ENCODE measurements around the gene NFIB. TPM values are rescaled to one million over a fixed set of nuclear protein-coding genes. Genes with fewer than 3 reads are reported as not detected.

The NFIB gene
- total RNA-seq, 6 experiments from 2014 or later, result 0.69 to 6.2 (median 4.4) TPM

- Mint-ChIP-seq H3K27ac (no peak overlapping the region), H3K9me3 (no peaks in the 10 kb centered on the region), H3K36me3 (ENCODE audit: low read depth) (no peaks in the 10 kb centered on the region), H3K27me3 (ENCODE audit: insufficient read depth) (no peaks in the 10 kb centered on the region), H3K4me1 (ENCODE audit: low read depth) (no peaks in the 10 kb centered on the region), H3K4me3 (no peak overlapping the region)
- no peak for TF ChIP-seq CTCF (IDR thresholded peaks at IDR 0.05)
- DNase-seq, result no peak
These were observed 228.1 kb downstream of the NFIB start for GRCh38 chr9:14085810-14086209.

- H3K9me3 Mint-ChIP-seq, result no peaks in the 10 kb centered on the region
- H3K27me3 Mint-ChIP-seq (ENCODE audit: insufficient read depth), result no peaks in the 10 kb centered on the region
- no peak for DNase-seq
- no peaks in the 10 kb centered on the region for H3K36me3 Mint-ChIP-seq (ENCODE audit: low read depth)
- TF ChIP-seq CTCF (IDR thresholded peaks at IDR 0.05), result no peak
- no peak overlapping the region for H3K4me3 Mint-ChIP-seq
- no peak overlapping the region for H3K27ac Mint-ChIP-seq
- H3K4me1 Mint-ChIP-seq (ENCODE audit: low read depth), result no peaks in the 10 kb centered on the region
These were observed 229.1 kb downstream of the NFIB start for GRCh38 chr9:14084867-14085266.

- no peak overlapping the region for H3K27ac Mint-ChIP-seq
- no peaks in the 10 kb centered on the region for H3K4me1 Mint-ChIP-seq (ENCODE audit: low read depth)
- H3K4me3 Mint-ChIP-seq, result no peak overlapping the region
These were observed 230.6 kb downstream of the NFIB start for GRCh38 chr9:14083366-14083765.

GRCh38 chr9:14082732-14083131, 231.2 kb downstream of the NFIB start:
- Mint-ChIP-seq H3K9me3 (no peaks in the 10 kb centered on the region), H3K27ac (no peak overlapping the region), H3K4me3 (no peak overlapping the region), H3K27me3 (ENCODE audit: insufficient read depth) (no peaks in the 10 kb centered on the region), H3K4me1 (ENCODE audit: low read depth) (no peaks in the 10 kb centered on the region), H3K36me3 (ENCODE audit: low read depth) (no peaks in the 10 kb centered on the region)
- TF ChIP-seq CTCF (IDR thresholded peaks at IDR 0.05), result no peak
- DNase-seq, result no peak

More at GRCh38 chr9:14083366-14083765, 230.6 kb downstream of the NFIB start:
- no peaks in the 10 kb centered on the region for H3K9me3 Mint-ChIP-seq
- no peak for TF ChIP-seq CTCF (IDR thresholded peaks at IDR 0.05)
- no peaks in the 10 kb centered on the region for H3K36me3 Mint-ChIP-seq (ENCODE audit: low read depth)
- DNase-seq, result no peak
- H3K27me3 Mint-ChIP-seq (ENCODE audit: insufficient read depth), result no peaks in the 10 kb centered on the region

- no peak for DNase-seq
- no peaks in the 10 kb centered on the region for H3K27me3 Mint-ChIP-seq (ENCODE audit: insufficient read depth)
- no peaks in the 10 kb centered on the region for H3K9me3 Mint-ChIP-seq
- no peak for TF ChIP-seq CTCF (IDR thresholded peaks at IDR 0.05)
- H3K36me3 Mint-ChIP-seq (ENCODE audit: low read depth), result no peaks in the 10 kb centered on the region
- no peak overlapping the region for H3K4me3 Mint-ChIP-seq
- H3K4me1 Mint-ChIP-seq (ENCODE audit: low read depth), result no peaks in the 10 kb centered on the region
- no peak overlapping the region for H3K27ac Mint-ChIP-seq
These were observed 232.2 kb downstream of the NFIB start for GRCh38 chr9:14081745-14082144.

- Mint-ChIP-seq H3K9me3 (no peaks in the 10 kb centered on the region), H3K36me3 (ENCODE audit: low read depth) (no peaks in the 10 kb centered on the region), H3K27me3 (ENCODE audit: insufficient read depth) (no peaks in the 10 kb centered on the region), H3K4me1 (ENCODE audit: low read depth) (no peaks in the 10 kb centered on the region), H3K4me3 (no peak overlapping the region), H3K27ac (no peak overlapping the region)
- TF ChIP-seq CTCF (IDR thresholded peaks at IDR 0.05), result no peak
- no peak for DNase-seq
These were observed 232.9 kb downstream of the NFIB start for GRCh38 chr9:14080959-14081542.

All from HFFc6 (cell line).